Gastroesophageal sphincter (tissue), 4 donors: ENCODE measurements around the gene TFB1M. TPM values are rescaled to one million over a fixed set of nuclear protein-coding genes. Genes with fewer than 3 reads are reported as not detected.

Experiments
- ATAC-seq: fragments of 150-250 bp; one replicate; pipeline ENCODE4 v1.9.1; 2016; ENCODE audit warnings: mild to moderate bottlenecking, moderate library complexity
- H3K27ac ChIP-seq, 4 donors: fragments of 200-600 bp; sonication (generic) in 3 of 4; 1 replicate in 3 of 4; 2 replicates in 1 of 4; pipeline ENCODE4 v1.5.1; 2016 to 2019
- H3K27me3 ChIP-seq: fragments of 200-600 bp; sonication (generic); one replicate; pipeline ENCODE4 v1.5.1; 2019
- H3K36me3 ChIP-seq, 2 donors: fragments of 200-600 bp; sonication (generic); one replicate each; pipeline ENCODE4 v1.5.1; 2019; ENCODE audit warnings: control low read depth in 1 of 2
- H3K4me1 ChIP-seq, 3 donors: fragments of 200-600 bp; sonication (generic); 1 replicate in 2 of 3; 2 replicates in 1 of 3; pipeline ENCODE4 v1.5.1; 2016 to 2019; ENCODE audit warnings: control low read depth in 2 of 3
- H3K4me3 ChIP-seq, 2 donors: fragments of 200-600 bp; sonication (generic); one replicate each; pipeline ENCODE4 v1.5.1; 2019; ENCODE audit warnings: mild to moderate bottlenecking in 1 of 2, moderate library complexity in 1 of 2
- H3K9me3 ChIP-seq, 3 donors: fragments of 200-600 bp; sonication (generic); one replicate each; pipeline ENCODE4 v1.5.1; 2017 to 2019; ENCODE audit warnings: control low read depth in 2 of 3
- CTCF ChIP-seq, 4 experiments: fragments of 200-600 bp in 2 of 4; fragments of 450-650 bp in 2 of 4; sonication (generic) in 1 of 4; IDR thresholded peaks; one replicate each; pipeline ENCODE4 v1.5.1; 2017 to 2019; ENCODE audit warnings: antibody characterized with exemption in 4 of 4, mild to moderate bottlenecking in 2 of 4, moderate library complexity in 2 of 4
- EP300 ChIP-seq: sonication (generic); formaldehyde crosslinking; IDR thresholded peaks from one replicate; pipeline ENCODE4 v1.6.1; 2017; ENCODE audit warnings: antibody characterized with exemption, mild to moderate bottlenecking
- POLR2A ChIP-seq, 2 donors: fragments of 450-650 bp; IDR thresholded peaks; one replicate each; pipeline ENCODE4 v1.6.1; 2017; ENCODE audit warnings: antibody characterized with exemption in 2 of 2, mild to moderate bottlenecking in 2 of 2, moderate library complexity in 1 of 2
- POLR2AphosphoS5 ChIP-seq: sonication (generic); formaldehyde crosslinking; IDR thresholded peaks from one replicate; pipeline ENCODE4 v1.6.1; 2017; ENCODE audit warnings: antibody characterized with exemption
- WGBS, 2 donors: methylation state at CpG; one replicate each; pipeline ENCODE4 v1.1.5; 2018; ENCODE audit warnings: low coverage in 1 of 2; 5-methylcytosine and 5-hydroxymethylcytosine counted together
- total RNA-seq, 4 donors: library from RNA; depleted of rRNA; stranded (reverse); fragments of >200 nt; gene quantifications; one replicate each; pipeline ENCODE4 v1.1.0, GENCODE V29; 2016

The TFB1M gene
- total RNA-seq, 4 donors from 2014 or later, result 6.7 to 16.4 (median 12.5) TPM

- peaks cover 0 to 57% of the 10 kb centered on the region in 2 donors for H3K36me3 ChIP-seq
- H3K27me3 ChIP-seq, result no peaks in the 10 kb centered on the region
- no peak for ATAC-seq
- H3K9me3 ChIP-seq, result no peaks in the 10 kb centered on the region
- WGBS, 2 donors, result 97 to 98% methylated on average over 6 of the region's 8 CpGs
- TF ChIP-seq EP300, result no peak
- no peak for TF ChIP-seq POLR2A (IDR thresholded peaks at IDR 0.05)
- no peak for TF ChIP-seq POLR2AphosphoS5
- no peak for TF ChIP-seq CTCF (IDR thresholded peaks at IDR 0.05)
- peak overlapping the region in 3 of 4 donors; percentile 9 to 50 (median 35) for H3K27ac ChIP-seq
- H3K4me1 ChIP-seq, result peaks cover 0 to 26% (median 0%) of the 10 kb centered on the region in 3 donors
- H3K4me3 ChIP-seq, result no peak overlapping the region
Measured at GRCh38 chr6:155252581-155252980, 61.7 kb downstream of the TFB1M start.

GRCh38 chr6:155250701-155251381 is 63.4 kb downstream of the TFB1M start:
- no peak for ATAC-seq
- H3K36me3 ChIP-seq, result peaks cover 0 to 42% of the 10 kb centered on the region in 2 donors

GRCh38 chr6:155248008-155249001 is 66.0 kb downstream of the TFB1M start:
- H3K36me3 ChIP-seq, result peaks cover 0 to 18% of the 10 kb centered on the region in 2 donors
- 45 to 73% methylated on average over 7 to 17 of the region's 30 CpGs for WGBS, 2 donors
- peak; percentile 67 for ATAC-seq
- peaks cover 0 to 30% (median 0%) of the 10 kb centered on the region in 3 donors for H3K4me1 ChIP-seq
- no peaks in the 10 kb centered on the region for H3K27me3 ChIP-seq
- TF ChIP-seq EP300 (no peak), POLR2A (IDR thresholded peaks at IDR 0.05) (no peak), CTCF (IDR thresholded peaks at IDR 0.05) (peak; percentile 49 to 86 (median 75))
- no peak overlapping the region for H3K4me3 ChIP-seq
- H3K27ac ChIP-seq, result peak overlapping the region; percentile 45 to 81 (median 76)
- no peaks in the 10 kb centered on the region for H3K9me3 ChIP-seq

More at GRCh38 chr6:155250701-155251381, 63.4 kb downstream of the TFB1M start:
- TF ChIP-seq EP300 (no peak), CTCF (IDR thresholded peaks at IDR 0.05) (no peak), POLR2AphosphoS5 (no peak), POLR2A (IDR thresholded peaks at IDR 0.05) (no peak)
- Histone ChIP-seq H3K27ac (no peak overlapping the region), H3K4me3 (no peak overlapping the region), H3K4me1 (peaks cover 0 to 30% (median 0%) of the 10 kb centered on the region in 3 donors), H3K27me3 (no peaks in the 10 kb centered on the region), H3K9me3 (no peaks in the 10 kb centered on the region)
- WGBS, 2 donors, result 90 to 93% methylated on average over 4 to 10 of the region's 10 CpGs

- ATAC-seq, result no peak
- peaks cover 0 to 31% (median 0%) of the 10 kb centered on the region in 3 donors for H3K4me1 ChIP-seq
- WGBS, 2 donors, result 40% methylated on average over 3 of the region's 5 CpGs; no CpG with 5 or more reads in 1 of the 2 donors
- peak overlapping the region; percentile 45 to 81 (median 76) for H3K27ac ChIP-seq
- TF ChIP-seq EP300 (no peak), CTCF (IDR thresholded peaks at IDR 0.05) (no peak), POLR2AphosphoS5 (no peak), POLR2A (IDR thresholded peaks at IDR 0.05) (no peak)
- H3K9me3 ChIP-seq, result no peaks in the 10 kb centered on the region
- H3K27me3 ChIP-seq, result no peaks in the 10 kb centered on the region
- peaks cover 0 to 11% of the 10 kb centered on the region in 2 donors for H3K36me3 ChIP-seq
- no peak overlapping the region for H3K4me3 ChIP-seq
Measured at GRCh38 chr6:155247618-155248007, 66.7 kb downstream of the TFB1M start.
